ENCODE data around the gene CCL18. TPM values are rescaled to one million over a fixed set of nuclear protein-coding genes. Genes with fewer than 3 reads are reported as not detected.

The CCL18 gene
- total and polyA plus RNA-seq, 2 donors (not counting 3 experiments of a cell fraction or from before 2014, with no cell fraction given) = not detected

- TF ChIP-seq POLR2A (IDR thresholded peaks at IDR 0.05; ENCODE audit: low read depth, low read length) = no peak
- no peak for TF ChIP-seq EZH2 (IDR thresholded peaks at IDR 0.05; ENCODE audit: borderline replicate concordance, low read depth, low read length, severe bottlenecking)
- TF ChIP-seq MAX (IDR thresholded peaks at IDR 0.05; ENCODE audit: insufficient read depth, insufficient read length) = no peak
- no peak for TF ChIP-seq MYC (IDR thresholded peaks at IDR 0.05; ENCODE audit: low read depth, low read length)
- no peak for TF ChIP-seq POLR2AphosphoS5 (IDR thresholded peaks at IDR 0.05; ENCODE audit: insufficient read depth, low read depth, low read length)
- no peak for TF ChIP-seq FOS (IDR thresholded peaks at IDR 0.05; ENCODE audit: borderline replicate concordance, insufficient read depth, low read length)
- TF ChIP-seq CTCF (IDR thresholded peaks at IDR 0.05; ENCODE audit: extremely low read depth in 1 of 2, insufficient read depth in 1 of 2, low read depth in 1 of 2, low read length in 2 of 2) = no peak
- no peak for TF ChIP-seq JUN (IDR thresholded peaks at IDR 0.05; ENCODE audit: borderline replicate concordance, insufficient read depth, insufficient read length, low read depth)
- TF ChIP-seq GATA2 (IDR thresholded peaks at IDR 0.05; ENCODE audit: insufficient read depth, insufficient read length, low read depth, low read length) = no peak
- no peaks in the 10 kb centered on the region for H3K79me2 ChIP-seq (ENCODE audit: control insufficient read depth, insufficient read depth, low read length)
- no TSS peak for BruUV-seq (replicated peaks)
- H3K4me2 ChIP-seq (ENCODE audit: insufficient read depth, low read length) = no peak overlapping the region
- no peak overlapping the region for H3K27ac ChIP-seq (ENCODE audit: insufficient read depth, low read depth, low read length)
- dilution Hi-C loops (cut with MboI; ENCODE audit: extremely low pct_ligation_motif_present, low sequenced_read_pairs) (no loop called here), intact Hi-C loops (cut with micrococcal nuclease) (no loop called here)
- CTCF ChIA-PET = no interaction called here
- POLR2A ChIA-PET = no interaction called here
- no peak overlapping the region for H2AFZ ChIP-seq (ENCODE audit: low read depth, low read length)
- FAIRE-seq (no peak), DNase-seq (ENCODE audit: low read depth, low spot score) (no peak)
- no peaks in the 10 kb centered on the region for H3K9me3 ChIP-seq (replicated peaks; ENCODE audit: control insufficient read depth, insufficient read depth, low read length)
- no peaks in the 10 kb centered on the region for H3K36me3 ChIP-seq (ENCODE audit: control insufficient read depth in 2 of 2, extremely low read depth in 1 of 2, insufficient read depth in 2 of 2, low read length in 2 of 2)
- H3K4me3 ChIP-seq (replicated peaks in 1 of 3; ENCODE audit: insufficient read depth in 1 of 3, low read depth in 1 of 3, low read length in 3 of 3) = no peak overlapping the region
- no peaks in the 10 kb centered on the region for H3K9me1 ChIP-seq (replicated peaks; ENCODE audit: control insufficient read depth, extremely low read depth, insufficient read depth, low read length)
- H3K9ac ChIP-seq (replicated peaks; ENCODE audit: extremely low read depth, insufficient read depth, low read length) = no peak overlapping the region
- peaks cover 0 to 4% of the 10 kb centered on the region in 2 experiments for H3K27me3 ChIP-seq (ENCODE audit: control insufficient read depth in 2 of 2, insufficient read depth in 2 of 2, low read length in 2 of 2)
- H3K4me1 ChIP-seq (ENCODE audit: control insufficient read depth, extremely low read depth, insufficient read depth, low read length) = no peaks in the 10 kb centered on the region
- H4K20me1 ChIP-seq (replicated peaks; ENCODE audit: control insufficient read depth, extremely low read depth, insufficient read depth, low read length) = no peaks in the 10 kb centered on the region
These were observed 27.8 kb upstream of the CCL18 start for GRCh38 chr17:36036235-36036634.
